ENCODE measurements around the gene MEI1.
"Not testable (repeated sequence)": the region's sequence is repeated elsewhere in the genome, so short reads cannot be mapped to it uniquely, and the experiment has no call there.

The MEI1 gene

GRCh38 chr22:41699264-41700107 is at the start of gene MEI1:
Gene MEI1, plus strand, starts transcription at chr22:41699503. Its CDS starts 36 bp downstream, at chr22:41699539.
- DNase-seq (ENCODE audit: low read depth in 2 of 2, low spot score in 1 of 2): peak; percentile 74 to 79

GRCh38 chr22:41650229-41650628 is 49.1 kb upstream of the MEI1 start:
- DNase-seq (ENCODE audit: low read depth in 2 of 2, low spot score in 1 of 2): no peak

- DNase-seq (ENCODE audit: low read depth in 2 of 2, low spot score in 1 of 2): no peak
These were observed 48.5 kb upstream of the MEI1 start for GRCh38 chr22:41650821-41651220.

- no peak for DNase-seq (ENCODE audit: low read depth in 2 of 2, low spot score in 1 of 2)
These were observed 45.0 kb upstream of the MEI1 start for GRCh38 chr22:41654322-41654721.

- no peak for DNase-seq (ENCODE audit: low read depth in 2 of 2, low spot score in 1 of 2)
These were observed 42.7 kb upstream of the MEI1 start for GRCh38 chr22:41656556-41656955.

GRCh38 chr22:41657709-41658108 is 41.6 kb upstream of the MEI1 start:
- no peak for DNase-seq (ENCODE audit: low read depth in 2 of 2, low spot score in 1 of 2)

GRCh38 chr22:41658869-41659268 is 40.4 kb upstream of the MEI1 start:
- no peak for DNase-seq (ENCODE audit: low read depth in 2 of 2, low spot score in 1 of 2)

GRCh38 chr22:41659941-41660340 is 39.4 kb upstream of the MEI1 start:
- no peak for DNase-seq (ENCODE audit: low read depth in 2 of 2, low spot score in 1 of 2)

- no peak for DNase-seq (ENCODE audit: low read depth in 2 of 2, low spot score in 1 of 2)
These were observed 38.9 kb upstream of the MEI1 start for GRCh38 chr22:41660416-41660815.

GRCh38 chr22:41661088-41661487 is 38.2 kb upstream of the MEI1 start:
- no peak for DNase-seq (ENCODE audit: low read depth in 2 of 2, low spot score in 1 of 2)

GRCh38 chr22:41661713-41662112 is 37.6 kb upstream of the MEI1 start:
- no peak for DNase-seq (ENCODE audit: low read depth in 2 of 2, low spot score in 1 of 2)

- not testable (repeated sequence) for DNase-seq (ENCODE audit: low read depth in 2 of 2, low spot score in 1 of 2)
These were observed 35.7 kb upstream of the MEI1 start for GRCh38 chr22:41663594-41663993.

- no peak for DNase-seq (ENCODE audit: low read depth in 2 of 2, low spot score in 1 of 2)
These were observed 34.8 kb upstream of the MEI1 start for GRCh38 chr22:41664490-41664889.

GRCh38 chr22:41664951-41665350 is 34.4 kb upstream of the MEI1 start:
- no peak for DNase-seq (ENCODE audit: low read depth in 2 of 2, low spot score in 1 of 2)

GRCh38 chr22:41668971-41669911 is 30.1 kb upstream of the MEI1 start:
- DNase-seq (ENCODE audit: low read depth in 2 of 2, low spot score in 1 of 2): no peak

- DNase-seq (ENCODE audit: low read depth in 2 of 2, low spot score in 1 of 2): not testable (repeated sequence)
These were observed 27.2 kb upstream of the MEI1 start for GRCh38 chr22:41672096-41672495.

GRCh38 chr22:41672780-41673509 is 26.4 kb upstream of the MEI1 start:
- no peak for DNase-seq (ENCODE audit: low read depth in 2 of 2, low spot score in 1 of 2)

- DNase-seq (ENCODE audit: low read depth in 2 of 2, low spot score in 1 of 2): no peak
These were observed 24.4 kb upstream of the MEI1 start for GRCh38 chr22:41674846-41675340.

- no peak for DNase-seq (ENCODE audit: low read depth in 2 of 2, low spot score in 1 of 2)
These were observed 23.2 kb upstream of the MEI1 start for GRCh38 chr22:41676134-41676533.

GRCh38 chr22:41681616-41682015 is 17.7 kb upstream of the MEI1 start:
- DNase-seq (ENCODE audit: low read depth in 2 of 2, low spot score in 1 of 2): no peak

Measured in stimulated activated CD8-positive, alpha-beta memory T cell treated with anti-CD3 and anti-CD28 coated beads, Interleukin-4, amount 100 ng/mL, for 4 hours (primary cell).